HepG2 (cell line): ENCODE data around the gene CELF5. TPM values are rescaled to one million over a fixed set of nuclear protein-coding genes. Genes with fewer than 3 reads are reported as not detected.

Experiments used
- ARNT2 ChIP-seq: sonication (generic); formaldehyde crosslinking; IDR thresholded peaks from 2 replicates; pipeline ENCODE4 v1.8.0; 2022; ENCODE audit warnings: mild to moderate bottlenecking, low read depth, missing genetic modification reagents, moderate library complexity
- ETV5 ChIP-seq: IDR thresholded peaks from 2 replicates; pipeline ENCODE4 v1.6.1; 2018; ENCODE audit warnings: missing biosample characterization, missing genetic modification reagents, inconsistent platforms, borderline replicate concordance
- GATA4 ChIP-seq: sonication (generic); IDR thresholded peaks from 2 replicates; pipeline ENCODE4 v1.6.1; 2016; ENCODE audit warnings: antibody characterized with exemption, low read depth, borderline replicate concordance
- GZF1 ChIP-seq: sonication (generic); formaldehyde crosslinking; IDR thresholded peaks from 2 replicates; pipeline ENCODE4 v1.5.1; 2020; ENCODE audit warnings: mild to moderate bottlenecking, missing genetic modification reagents
- JARID2 ChIP-seq: sonication (generic); formaldehyde crosslinking; IDR thresholded peaks from 2 replicates; pipeline ENCODE4 v1.8.1; 2023; ENCODE audit warnings: missing genetic modification reagents, inconsistent platforms; ENCODE audit not compliant: insufficient replicate concordance
- NCOA5 ChIP-seq: sonication (generic); formaldehyde crosslinking; IDR thresholded peaks from 2 replicates; pipeline ENCODE4 v1.4.0; 2020; ENCODE audit warnings: missing genetic modification reagents
- NFATC3 ChIP-seq: sonication (generic); formaldehyde crosslinking; IDR thresholded peaks from 2 replicates; pipeline ENCODE4 v1.5.1; 2020; ENCODE audit warnings: mild to moderate bottlenecking, missing genetic modification reagents
- NONO ChIP-seq, 2 experiments: fragments of 450-650 bp in 1 of 2; sonication (generic) in 1 of 2; formaldehyde crosslinking in 1 of 2; IDR thresholded peaks in 1 of 2; conservative IDR thresholded peaks in 1 of 2; 2 replicates each; pipeline versions ENCODE4 v1.6.1 to v1.8.0; 2017 to 2022; ENCODE audit warnings: mild to moderate bottlenecking in 1 of 2, missing genetic modification reagents in 1 of 2, moderate library complexity in 1 of 2
- PCBP2 ChIP-seq: fragments of 200-400 bp; formaldehyde crosslinking; optimal IDR thresholded peaks from 2 replicates; pipeline ENCODE3; 2018; ENCODE audit warnings: low read length, low read depth; ENCODE audit not compliant: poor library complexity, severe bottlenecking
- SIN3A ChIP-seq: IDR thresholded peaks from 2 replicates; pipeline ENCODE4 v1.6.1; 2011; ENCODE audit warnings: low read depth, mild to moderate bottlenecking, control low read depth, low read length, borderline replicate concordance
- XRCC5 ChIP-seq: fragments of 200-400 bp; formaldehyde crosslinking; optimal IDR thresholded peaks from 2 replicates; pipeline ENCODE3; 2017; ENCODE audit warnings: mild to moderate bottlenecking, low read length
- ZFYVE20 ChIP-seq: sonication (generic); formaldehyde crosslinking; IDR thresholded peaks from 2 replicates; pipeline ENCODE4 v1.8.0; 2023; ENCODE audit warnings: low read depth, mild to moderate bottlenecking, moderate library complexity, missing genetic modification reagents, borderline replicate concordance
- ZKSCAN5 ChIP-seq: sonication (generic); formaldehyde crosslinking; IDR thresholded peaks from 2 replicates; pipeline ENCODE4 v1.5.1; 2020; ENCODE audit warnings: mild to moderate bottlenecking, missing genetic modification reagents
- ZNF468 ChIP-seq: sonication (generic); formaldehyde crosslinking; IDR thresholded peaks from 2 replicates; pipeline ENCODE4 v1.8.0; 2022; ENCODE audit warnings: mild to moderate bottlenecking, moderate library complexity, missing genetic modification reagents
- ZNF564 ChIP-seq: sonication (generic); formaldehyde crosslinking; IDR thresholded peaks from 2 replicates; pipeline ENCODE4 v1.8.1; 2023; ENCODE audit warnings: mild to moderate bottlenecking, missing genetic modification reagents
- ZNF589 ChIP-seq: sonication (generic); formaldehyde crosslinking; conservative IDR thresholded peaks from 2 replicates; pipeline ENCODE4 v1.8.0; 2022; ENCODE audit warnings: mild to moderate bottlenecking, moderate library complexity, missing genetic modification reagents
- ZNF713 ChIP-seq: sonication (generic); formaldehyde crosslinking; IDR thresholded peaks from 2 replicates; pipeline ENCODE4 v1.4.0; 2020; ENCODE audit warnings: mild to moderate bottlenecking, missing genetic modification reagents
- ZNF841 ChIP-seq: sonication (generic); formaldehyde crosslinking; IDR thresholded peaks from 2 replicates; pipeline ENCODE4 v1.8.1; 2023; ENCODE audit warnings: missing genetic modification reagents, borderline replicate concordance
- ZSCAN21 ChIP-seq: sonication (generic); formaldehyde crosslinking; IDR thresholded peaks from 2 replicates; pipeline ENCODE4 v1.8.0; 2022; ENCODE audit warnings: mild to moderate bottlenecking, missing genetic modification reagents, moderate library complexity, borderline replicate concordance
- polyA plus RNA-seq, 8 experiments: library from polyadenylated mRNA; depleted of rRNA in 3 of 8; stranded (reverse) in 7 of 8; unstranded in 1 of 8; fragments of >200 nt; fragmentation: Illumina TruSeq in 4 of 8; extraction: Trizol in 4 of 8; gene quantifications; 2 replicates each; pipeline versions ENCODE4 v1.2.1 to v1.2.3, GENCODE V29; 2011 to 2016; ENCODE audit warnings: low read depth in 4 of 8, missing spikeins in 1 of 8, mixed read lengths in 1 of 8; ENCODE audit not compliant: insufficient read depth in 1 of 8
- total RNA-seq, 5 experiments: library from RNA; depleted of rRNA; stranded (reverse); fragments of >200 nt; fragmentation: Illumina TruSeq; extraction: Trizol; gene quantifications; 2 replicates each; pipeline ENCODE4 v1.2.3, GENCODE V29; 2016; ENCODE audit warnings: low read depth in 1 of 5
- TF ChIP-seq, protein P1 (sequence below): sonication (generic); formaldehyde crosslinking; IDR thresholded peaks from 2 replicates; pipeline ENCODE4; 2020; ENCODE audit warnings: missing genetic modification reagents, mild to moderate bottlenecking, borderline replicate concordance
- TF ChIP-seq, protein P2 (sequence below): sonication (generic); formaldehyde crosslinking; IDR thresholded peaks from 2 replicates; pipeline ENCODE4 v1.8.0; 2022; ENCODE audit warnings: missing genetic modification reagents, mild to moderate bottlenecking, moderate library complexity, borderline replicate concordance

CELF5 gene
- total and polyA plus RNA-seq, 2 of the 13 experiments (the other 11 are each of a cell fraction or from before 2014, with no cell fraction given) = 0.31 to 0.84 TPM

DNA sequence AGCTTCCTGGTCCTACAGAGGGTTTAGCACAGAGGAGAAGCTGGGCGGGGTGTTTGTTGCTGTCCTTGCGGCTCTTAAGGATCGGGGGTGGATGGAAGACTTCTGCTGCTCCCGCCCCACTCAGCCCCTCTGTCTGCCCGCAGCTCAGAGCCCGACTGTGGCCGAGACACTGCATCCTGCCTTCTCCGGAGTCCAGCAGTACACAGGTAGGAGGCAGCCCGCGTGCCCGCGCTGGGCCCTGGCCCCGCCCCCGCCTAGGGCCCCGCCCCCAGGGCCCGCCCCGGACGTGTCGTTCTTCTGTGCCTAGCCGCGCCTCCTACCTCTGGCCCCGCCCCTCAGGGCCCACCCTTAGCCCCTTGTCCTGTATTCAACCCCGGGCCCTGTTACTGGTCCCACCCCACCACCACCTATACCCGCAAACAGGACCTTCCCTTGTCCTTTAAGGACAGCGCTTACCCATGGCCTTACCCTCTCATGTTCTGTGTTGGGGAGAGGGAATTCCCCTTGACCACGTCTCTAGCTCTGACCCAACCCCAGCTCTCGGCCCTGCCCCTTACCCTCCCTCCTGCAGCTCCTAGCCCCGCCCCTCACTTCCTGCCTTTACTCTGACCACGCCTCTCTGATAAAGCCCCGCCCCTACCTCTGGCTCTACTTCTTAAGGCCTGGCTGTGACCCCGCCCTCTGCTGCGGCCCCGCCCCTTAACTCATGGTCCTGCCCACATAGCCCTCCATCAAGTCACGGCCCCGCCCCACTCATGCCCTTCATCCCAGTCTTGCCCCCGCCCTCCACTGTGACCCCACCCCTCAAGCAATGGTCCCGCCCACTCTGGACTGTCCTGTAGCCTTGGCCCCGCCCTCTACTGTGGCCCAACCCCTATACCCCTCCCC is 60.5 kb downstream of the CELF5 start (continued):
- TF ChIP-seq, protein P1, sequence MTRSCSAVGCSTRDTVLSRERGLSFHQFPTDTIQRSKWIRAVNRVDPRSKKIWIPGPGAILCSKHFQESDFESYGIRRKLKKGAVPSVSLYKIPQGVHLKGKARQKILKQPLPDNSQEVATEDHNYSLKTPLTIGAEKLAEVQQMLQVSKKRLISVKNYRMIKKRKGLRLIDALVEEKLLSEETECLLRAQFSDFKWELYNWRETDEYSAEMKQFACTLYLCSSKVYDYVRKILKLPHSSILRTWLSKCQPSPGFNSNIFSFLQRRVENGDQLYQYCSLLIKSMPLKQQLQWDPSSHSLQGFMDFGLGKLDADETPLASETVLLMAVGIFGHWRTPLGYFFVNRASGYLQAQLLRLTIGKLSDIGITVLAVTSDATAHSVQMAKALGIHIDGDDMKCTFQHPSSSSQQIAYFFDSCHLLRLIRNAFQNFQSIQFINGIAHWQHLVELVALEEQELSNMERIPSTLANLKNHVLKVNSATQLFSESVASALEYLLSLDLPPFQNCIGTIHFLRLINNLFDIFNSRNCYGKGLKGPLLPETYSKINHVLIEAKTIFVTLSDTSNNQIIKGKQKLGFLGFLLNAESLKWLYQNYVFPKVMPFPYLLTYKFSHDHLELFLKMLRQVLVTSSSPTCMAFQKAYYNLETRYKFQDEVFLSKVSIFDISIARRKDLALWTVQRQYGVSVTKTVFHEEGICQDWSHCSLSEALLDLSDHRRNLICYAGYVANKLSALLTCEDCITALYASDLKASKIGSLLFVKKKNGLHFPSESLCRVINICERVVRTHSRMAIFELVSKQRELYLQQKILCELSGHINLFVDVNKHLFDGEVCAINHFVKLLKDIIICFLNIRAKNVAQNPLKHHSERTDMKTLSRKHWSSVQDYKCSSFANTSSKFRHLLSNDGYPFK = no peak
- TF ChIP-seq PCBP2 = no peak
- no peak for TF ChIP-seq ZNF841
- TF ChIP-seq GZF1 (CRISPR knock-in tag) = no peak
- no peak for TF ChIP-seq NCOA5
- TF ChIP-seq ZNF589 (CRISPR knock-in tag) = no peak
- no peak for TF ChIP-seq ARNT2
- no peak for TF ChIP-seq ZNF713 (CRISPR knock-in tag)
- TF ChIP-seq XRCC5 = no peak
- TF ChIP-seq NFATC3 (CRISPR knock-in tag) = no peak
- no peak for TF ChIP-seq ZNF468 (CRISPR knock-in tag)
- TF ChIP-seq NONO (IDR thresholded peaks at IDR 0.05) = no peak
- peak; percentile 37; the same call in 1 of the 2 replicates for TF ChIP-seq NONO (CRISPR knock-in tag; conservative IDR thresholded peaks at IDR 0.05)
- TF ChIP-seq ZFYVE20 = no peak
- no peak for TF ChIP-seq ETV5 (CRISPR knock-in tag)
- TF ChIP-seq ZSCAN21 (CRISPR knock-in tag) = no peak
- TF ChIP-seq JARID2 (CRISPR knock-in tag) = no peak
- no peak for TF ChIP-seq SIN3A
- no peak for TF ChIP-seq ZNF564
- TF ChIP-seq, protein P2, sequence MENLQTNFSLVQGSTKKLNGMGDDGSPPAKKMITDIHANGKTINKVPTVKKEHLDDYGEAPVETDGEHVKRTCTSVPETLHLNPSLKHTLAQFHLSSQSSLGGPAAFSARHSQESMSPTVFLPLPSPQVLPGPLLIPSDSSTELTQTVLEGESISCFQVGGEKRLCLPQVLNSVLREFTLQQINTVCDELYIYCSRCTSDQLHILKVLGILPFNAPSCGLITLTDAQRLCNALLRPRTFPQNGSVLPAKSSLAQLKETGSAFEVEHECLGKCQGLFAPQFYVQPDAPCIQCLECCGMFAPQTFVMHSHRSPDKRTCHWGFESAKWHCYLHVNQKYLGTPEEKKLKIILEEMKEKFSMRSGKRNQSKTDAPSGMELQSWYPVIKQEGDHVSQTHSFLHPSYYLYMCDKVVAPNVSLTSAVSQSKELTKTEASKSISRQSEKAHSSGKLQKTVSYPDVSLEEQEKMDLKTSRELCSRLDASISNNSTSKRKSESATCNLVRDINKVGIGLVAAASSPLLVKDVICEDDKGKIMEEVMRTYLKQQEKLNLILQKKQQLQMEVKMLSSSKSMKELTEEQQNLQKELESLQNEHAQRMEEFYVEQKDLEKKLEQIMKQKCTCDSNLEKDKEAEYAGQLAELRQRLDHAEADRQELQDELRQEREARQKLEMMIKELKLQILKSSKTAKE = no peak
- TF ChIP-seq GATA4 = no peak
- no peak for TF ChIP-seq ZKSCAN5 (CRISPR knock-in tag)
